Keratinocyte (primary cell): ENCODE measurements around the gene TMEM161A. TPM values are rescaled to one million over a fixed set of nuclear protein-coding genes. Genes with fewer than 3 reads are reported as not detected.

Experiments used
- DNase-seq: peaks from one replicate; pipeline ENCODE4 v3.0.0-alpha.2; 2011; ENCODE audit warnings: low read depth, missing footprints, low spot score
- FAIRE-seq: peaks from 2 replicates; lab custom pipeline; 2011; peaks lifted over from hg19 to GRCh38; lab: Jason Lieb, UNC
- H2AFZ ChIP-seq: 2 replicates; pipeline ENCODE4 v1.6.0; 2012; ENCODE audit warnings: low read length, control low read depth, inconsistent platforms; ENCODE audit not compliant: control insufficient read depth
- H3K27ac ChIP-seq: 2 replicates; pipeline ENCODE4 v1.5.1; 2011; ENCODE audit warnings: low read length; ENCODE audit not compliant: control insufficient read depth, insufficient read depth
- H3K27me3 ChIP-seq: 3 replicates; pipeline ENCODE4 v1.6.0; 2011; ENCODE audit warnings: low read length; ENCODE audit not compliant: control insufficient read depth, insufficient read depth; ENCODE audit errors: extremely low read depth
- H3K36me3 ChIP-seq, 2 experiments: 2 replicates in 1 of 2; 3 replicates in 1 of 2; pipeline ENCODE4 v1.5.1; 2011; ENCODE audit warnings: low read length in 2 of 2, mild to moderate bottlenecking in 1 of 2; ENCODE audit not compliant: control insufficient read depth in 2 of 2, insufficient read depth in 2 of 2; ENCODE audit errors: extremely low read depth in 1 of 2
- H3K4me1 ChIP-seq: 3 replicates; pipeline ENCODE4 v1.5.1; 2011; ENCODE audit warnings: low read length; ENCODE audit not compliant: control insufficient read depth, insufficient read depth; ENCODE audit errors: extremely low read depth
- H3K4me2 ChIP-seq: 3 replicates; pipeline ENCODE4 v1.6.0; 2011; ENCODE audit warnings: low read depth, low read length; ENCODE audit not compliant: control insufficient read depth, insufficient read depth; ENCODE audit errors: extremely low read depth
- H3K4me3 ChIP-seq, 3 experiments: fragments of 200-600 bp in 1 of 3; sonication (generic) in 1 of 3; 2 replicates in 2 of 3; 3 replicates in 1 of 3; pipeline ENCODE4 v1.5.1; 2011 to 2016; ENCODE audit warnings: low read length in 3 of 3, mild to moderate bottlenecking in 3 of 3, control low read depth in 2 of 3, inconsistent platforms in 1 of 3, low read depth in 1 of 3, mixed read lengths in 1 of 3, mixed run types in 1 of 3, moderate library complexity in 1 of 3; ENCODE audit not compliant: control insufficient read depth in 2 of 3, insufficient read depth in 2 of 3; ENCODE audit errors: extremely low read depth in 1 of 3
- H3K79me2 ChIP-seq: 2 replicates; pipeline ENCODE4 v1.6.0; 2012; ENCODE audit warnings: low read length; ENCODE audit not compliant: control insufficient read depth, insufficient read depth
- H3K9ac ChIP-seq: 3 replicates; pipeline ENCODE4 v1.6.0; 2011; ENCODE audit warnings: low read length; ENCODE audit not compliant: control insufficient read depth, insufficient read depth; ENCODE audit errors: extremely low read depth
- H3K9me1 ChIP-seq: 3 replicates; pipeline ENCODE4 v1.6.0; 2011; ENCODE audit warnings: low read length; ENCODE audit not compliant: control insufficient read depth, insufficient read depth; ENCODE audit errors: extremely low read depth
- H3K9me3 ChIP-seq: 2 replicates; pipeline ENCODE4 v1.5.1; 2012; ENCODE audit warnings: low read depth, low read length; ENCODE audit not compliant: control insufficient read depth
- H4K20me1 ChIP-seq: 3 replicates; pipeline ENCODE4 v1.6.0; 2011; ENCODE audit warnings: low read length; ENCODE audit not compliant: control insufficient read depth, insufficient read depth; ENCODE audit errors: extremely low read depth
- CTCF ChIP-seq, 3 experiments: IDR thresholded peaks in 1 of 3; conservative IDR thresholded peaks in 1 of 3; optimal IDR thresholded peaks in 1 of 3; 2 replicates in 2 of 3; 3 replicates in 1 of 3; pipeline versions ENCODE3 to v1.5.1; 2011; ENCODE audit warnings: low read length in 3 of 3, mild to moderate bottlenecking in 3 of 3, moderate library complexity in 2 of 3, control low read depth in 1 of 3, inconsistent platforms in 1 of 3; ENCODE audit not compliant: insufficient read depth in 2 of 3; ENCODE audit errors: extremely low read depth in 1 of 3
- EZH2 ChIP-seq: IDR thresholded peaks from one replicate; pipeline ENCODE4 v1.6.1; 2012; ENCODE audit warnings: inconsistent platforms, mild to moderate bottlenecking, low read length, moderate library complexity
- dilution Hi-C: fragments of 300-500 bp; cut with MboI; formaldehyde crosslinking; loops from one replicate; pipeline ENCODE4 v1.7.0; 2020; ENCODE audit warnings: low sequenced_read_pairs; ENCODE audit not compliant: extremely low pct_ligation_motif_present
- polyA plus RNA-seq, 5 experiments: library from polyadenylated mRNA; depleted of rRNA in 3 of 5; stranded (reverse) in 3 of 5; stranded (forward) in 1 of 5; unstranded in 1 of 5; fragments of >200 nt; gene quantifications; 1 replicate in 1 of 5; 2 replicates in 3 of 5; 3 replicates in 1 of 5; pipeline versions ENCODE4 v1.2.1 to v1.2.3, GENCODE V29; 2011 to 2012; ENCODE audit warnings: missing spikeins in 2 of 5, low read depth in 1 of 5, low replicate concordance in 1 of 5

TMEM161A gene
- polyA plus RNA-seq, 1 donor (not counting 4 experiments of a cell fraction or from before 2014, with no cell fraction given): 18.0 TPM

GRCh38 chr19:19167612-19168011 lies 29.3 kb upstream of the TMEM161A start:
- H3K4me1 ChIP-seq: no peaks in the 10 kb centered on the region
- H3K27me3 ChIP-seq: no peaks in the 10 kb centered on the region
- no peak overlapping the region for H3K27ac ChIP-seq
- H3K36me3 ChIP-seq: no peaks in the 10 kb centered on the region
- TF ChIP-seq EZH2: no peak
- no peak for TF ChIP-seq CTCF (optimal IDR thresholded peaks at IDR 0.05 in 1 of 3, IDR thresholded peaks at IDR 0.05 in 1 of 3, conservative IDR thresholded peaks at IDR 0.05 in 1 of 3; ENCODE audit: extremely low read depth in 1 of 3, insufficient read depth in 2 of 3, low read length in 3 of 3)
- no peak overlapping the region for H3K9ac ChIP-seq
- H3K4me3 ChIP-seq: no peak overlapping the region
- peaks cover 5% of the 10 kb centered on the region for H4K20me1 ChIP-seq
- H3K4me2 ChIP-seq: no peak overlapping the region
- no peaks in the 10 kb centered on the region for H3K9me1 ChIP-seq
- H2AFZ ChIP-seq: no peak overlapping the region
- dilution Hi-C loops: no loop called here
- FAIRE-seq (no peak), DNase-seq (no peak)
- no peaks in the 10 kb centered on the region for H3K9me3 ChIP-seq
- no peaks in the 10 kb centered on the region for H3K79me2 ChIP-seq

- DNase-seq (no peak), FAIRE-seq (no peak)
- H3K27ac ChIP-seq: no peak overlapping the region
- no peak overlapping the region for H3K9ac ChIP-seq
- no peaks in the 10 kb centered on the region for H3K9me3 ChIP-seq
- H3K9me1 ChIP-seq: no peaks in the 10 kb centered on the region
- H3K4me2 ChIP-seq: no peak overlapping the region
- no peak overlapping the region for H3K4me3 ChIP-seq
- dilution Hi-C loops: no loop called here
- no peaks in the 10 kb centered on the region for H3K4me1 ChIP-seq
- no peak overlapping the region for H2AFZ ChIP-seq
- H3K36me3 ChIP-seq: no peaks in the 10 kb centered on the region
- no peaks in the 10 kb centered on the region for H3K27me3 ChIP-seq
- peaks cover 5% of the 10 kb centered on the region for H4K20me1 ChIP-seq
- H3K79me2 ChIP-seq: no peaks in the 10 kb centered on the region
- TF ChIP-seq EZH2 (no peak), CTCF (optimal IDR thresholded peaks at IDR 0.05 in 1 of 3, IDR thresholded peaks at IDR 0.05 in 1 of 3, conservative IDR thresholded peaks at IDR 0.05 in 1 of 3; ENCODE audit: extremely low read depth in 1 of 3, insufficient read depth in 2 of 3, low read length in 3 of 3) (no peak)
These were observed 27.1 kb upstream of the TMEM161A start for GRCh38 chr19:19165396-19165795.
